ENCODE results near the gene GRID2IP. TPM values are rescaled to one million over a fixed set of nuclear protein-coding genes. Genes with fewer than 3 reads are reported as not detected.
A peak's percentile ranks its signal among the peaks of the same experiment; 100 is the strongest.

Gene GRID2IP
- total and polyA plus RNA-seq, 2 of the 8 experiments (the other 6 are each of a cell fraction or from before 2014, with no cell fraction given) = 0.80 to 1.3 TPM

- Histone ChIP-seq H3K36me3 (ENCODE audit: control insufficient read depth in 2 of 4, insufficient read depth in 4 of 4, low read length in 3 of 4) (no peaks in the 10 kb centered on the region), H4K91ac (replicated peaks; ENCODE audit: insufficient read length, low read length) (no peak overlapping the region), H3K14ac (ENCODE audit: insufficient read length) (no peak overlapping the region), H3K23ac (ENCODE audit: insufficient read length) (no peak overlapping the region), H3K4me2 (ENCODE audit: insufficient read depth in 1 of 2, low read depth in 2 of 2, low read length in 2 of 2) (no peak overlapping the region), H3K9me3 (ENCODE audit: insufficient read depth in 2 of 2, low read depth in 1 of 2, low read length in 1 of 2) (no peaks in the 10 kb centered on the region), H3K79me2 (ENCODE audit: control insufficient read depth in 1 of 2, insufficient read depth in 2 of 2, low read length in 2 of 2) (no peaks in the 10 kb centered on the region), H4K5ac (ENCODE audit: insufficient read length, low read depth, low read length) (no peak overlapping the region), H3K27me3 (replicated peaks in 1 of 4; ENCODE audit: control insufficient read depth in 3 of 4, extremely low read depth in 1 of 4, insufficient read depth in 3 of 4, low read length in 3 of 4) (peaks cover 3 to 51% (median 42%) of the 10 kb centered on the region in 4 experiments), H2BK20ac (ENCODE audit: low read length) (no peak overlapping the region), H3K18ac (ENCODE audit: extremely low read depth, low read length) (no peak overlapping the region), H3K4ac (replicated peaks; ENCODE audit: insufficient read length, low read depth, low read length) (no peak overlapping the region), H3K23me2 (ENCODE audit: low read depth, low read length) (peaks cover 16% of the 10 kb centered on the region; the same call in 1 of the 2 replicates), H4K8ac (ENCODE audit: extremely low read depth, insufficient read depth, low read length) (peak overlapping the region; percentile 44; the same call in 1 of the 2 replicates), H3K27ac (ENCODE audit: low read depth, low read length) (no peak overlapping the region), H2BK15ac (ENCODE audit: low read length) (no peak overlapping the region), H3K56ac (replicated peaks; ENCODE audit: insufficient read length, low read depth, low read length) (no peak overlapping the region), H2BK5ac (ENCODE audit: low read depth, low read length) (no peak overlapping the region), H3K4me3 (ENCODE audit: extremely low read depth in 1 of 4, insufficient read depth in 2 of 4, low read depth in 3 of 4, low read length in 4 of 4) (no peak overlapping the region), H2AFZ (ENCODE audit: low read length) (no peak overlapping the region), H3K4me1 (replicated peaks in 1 of 4; ENCODE audit: control insufficient read depth in 3 of 4, insufficient read depth in 4 of 4, low read length in 3 of 4) (peaks cover 0 to 5% (median 4%) of the 10 kb centered on the region in 4 experiments; a peak in 4 of 7 replicates), H4K20me1 (replicated peaks in 1 of 2; ENCODE audit: control insufficient read depth in 1 of 2, insufficient read depth in 2 of 2, low read length in 2 of 2) (peaks cover 0 to 3% of the 10 kb centered on the region in 2 experiments), H2AK5ac (ENCODE audit: low read depth, low read length) (no peak overlapping the region), H2BK120ac (replicated peaks; ENCODE audit: low read depth, low read length) (no peak overlapping the region), H2BK12ac (ENCODE audit: low read depth, low read length) (peak overlapping the region; percentile 11; the same call in 1 of the 2 replicates), H3K9ac (replicated peaks in 1 of 4; ENCODE audit: extremely low read depth in 1 of 4, low read depth in 3 of 4, low read length in 3 of 4) (no peak overlapping the region), H3K79me1 (ENCODE audit: low read depth, low read length) (no peaks in the 10 kb centered on the region)
- FAIRE-seq (no peak), DNase-seq (ENCODE audit: low read depth in 1 of 2, low spot score in 2 of 2) (no peak)
- CTCF ChIA-PET (ENCODE audit: partially characterized antibody) = interaction anchor here (2.0 to 4.9 kb wide), 3 partner anchors 11 to 25 kb away, joined by 6 to 18 read pairs (median 15); no protein-coding TSS in a partner anchor
- 87% methylated on average over 12 of the region's 12 CpGs; no CpG with 5 or more reads in 1 of the 2 experiments for WGBS, 2 experiments (ENCODE audit: extremely low coverage in 1 of 2, insufficient coverage in 1 of 2, insufficient read length in 1 of 2, insufficient replicate concordance in 2 of 2, low coverage in 1 of 2, low lambda C conversion rate in 2 of 2, missing lambda C conversion rate in 1 of 2)
- TF ChIP-seq CHD2 (IDR thresholded peaks at IDR 0.05; ENCODE audit: low read length) = no peak
- TF ChIP-seq CHD1 (IDR thresholded peaks at IDR 0.05; ENCODE audit: low read depth, low read length) = no peak
- TF ChIP-seq JUND (IDR thresholded peaks at IDR 0.05; ENCODE audit: low read length) = no peak
- no peak for TF ChIP-seq SP1 (IDR thresholded peaks at IDR 0.05; ENCODE audit: low read depth, low read length)
- POLR2A ChIA-PET (ENCODE audit: partially characterized antibody) = no interaction called here
Measured at GRCh38 chr7:6533893-6534495, 17.3 kb downstream of the GRID2IP start.
